Neuronal stem cell (in vitro differentiated cells): Measurements from ENCODE around the gene PPP1R1C.
"Not testable (repeated sequence)": the region's sequence is repeated elsewhere in the genome, so short reads cannot be mapped to it uniquely, and the experiment has no call there.

Experiments used
- DNase-seq: peaks from one replicate; pipeline ENCODE4 v3.0.0-alpha.2; 2013; ENCODE audit warnings: low spot score
- H2AFZ ChIP-seq: one replicate; pipeline ENCODE4 v1.6.1; 2013; ENCODE audit warnings: mild to moderate bottlenecking, low read length, inconsistent platforms
- H2AK5ac ChIP-seq: 2 replicates; pipeline ENCODE4 v1.6.1; 2013; ENCODE audit warnings: low read depth, mild to moderate bottlenecking, inconsistent platforms, low read length, moderate library complexity, mixed read lengths
- H2BK120ac ChIP-seq: 2 replicates; pipeline ENCODE4 v1.6.1; 2013; ENCODE audit warnings: low read depth, mild to moderate bottlenecking, inconsistent platforms, low read length, moderate library complexity, mixed read lengths
- H2BK12ac ChIP-seq: one replicate; pipeline ENCODE4 v1.6.1; 2013; ENCODE audit warnings: low read length, inconsistent platforms
- H2BK15ac ChIP-seq: 2 replicates; pipeline ENCODE4 v1.6.1; 2013; ENCODE audit warnings: mild to moderate bottlenecking, low read length, inconsistent platforms, mixed read lengths
- H2BK5ac ChIP-seq: one replicate; pipeline ENCODE4 v1.6.1; 2013; ENCODE audit warnings: inconsistent platforms, mild to moderate bottlenecking, low read length, moderate library complexity
- H3K14ac ChIP-seq: one replicate; pipeline ENCODE4 v1.6.1; 2013; ENCODE audit warnings: low read length, inconsistent platforms
- H3K18ac ChIP-seq: 2 replicates; pipeline ENCODE4 v1.6.1; 2013; ENCODE audit warnings: low read length, inconsistent platforms
- H3K23ac ChIP-seq: 2 replicates; pipeline ENCODE4 v1.6.1; 2013; ENCODE audit warnings: low read depth, mild to moderate bottlenecking, mixed read lengths, low read length, inconsistent platforms; ENCODE audit not compliant: poor library complexity
- H3K27ac ChIP-seq: replicated peaks from 3 replicates; pipeline ENCODE4 v1.5.1; 2013; ENCODE audit warnings: low read length, inconsistent platforms
- H3K27me3 ChIP-seq, 3 experiments: 2 replicates each; pipeline ENCODE4 v1.6.1; 2013; ENCODE audit warnings: low read length in 3 of 3, mild to moderate bottlenecking in 2 of 3, inconsistent platforms in 1 of 3, low read depth in 1 of 3, mixed read lengths in 1 of 3, moderate library complexity in 1 of 3; ENCODE audit not compliant: control insufficient read depth in 3 of 3, insufficient read depth in 3 of 3
- H3K36me3 ChIP-seq, 2 donors: replicated peaks in 1 of 2; 2 replicates each; pipeline ENCODE4 v1.6.1; 2013; ENCODE audit warnings: low read length in 2 of 2; ENCODE audit not compliant: control insufficient read depth in 2 of 2, insufficient read depth in 2 of 2
- H3K4ac ChIP-seq: 2 replicates; pipeline ENCODE4 v1.6.1; 2013; ENCODE audit warnings: inconsistent platforms, mild to moderate bottlenecking, low read length, moderate library complexity
- H3K4me1 ChIP-seq, 2 donors: 1 replicate in 1 of 2; 2 replicates in 1 of 2; pipeline ENCODE4 v1.6.1; 2013; ENCODE audit warnings: low read length in 2 of 2, low read depth in 1 of 2; ENCODE audit not compliant: control insufficient read depth in 2 of 2, insufficient read depth in 1 of 2
- H3K4me2 ChIP-seq: one replicate; pipeline ENCODE4 v1.6.1; 2013; ENCODE audit warnings: mild to moderate bottlenecking, low read length, inconsistent platforms; ENCODE audit not compliant: insufficient read depth, poor library complexity, severe bottlenecking
- H3K4me3 ChIP-seq, 2 donors: 2 replicates each; pipeline ENCODE4 v1.5.1; 2013; ENCODE audit warnings: low read length in 2 of 2, mild to moderate bottlenecking in 2 of 2, inconsistent platforms in 1 of 2, moderate library complexity in 1 of 2
- H3K79me1 ChIP-seq: one replicate; pipeline ENCODE4 v1.6.1; 2013; ENCODE audit warnings: low read depth, mild to moderate bottlenecking, inconsistent platforms, low read length, moderate library complexity
- H3K9ac ChIP-seq: one replicate; pipeline ENCODE4 v1.6.1; 2013; ENCODE audit warnings: mild to moderate bottlenecking, low read depth, low read length, inconsistent platforms; ENCODE audit not compliant: poor library complexity
- H3K9me3 ChIP-seq, 2 donors: replicated peaks in 1 of 2; 2 replicates each; pipeline versions ENCODE3 to v1.6.1; 2013; ENCODE audit warnings: low read length in 2 of 2, mild to moderate bottlenecking in 2 of 2, inconsistent platforms in 1 of 2, low read depth in 1 of 2, mixed read lengths in 1 of 2, moderate library complexity in 1 of 2; ENCODE audit not compliant: control insufficient read depth in 2 of 2, insufficient read depth in 1 of 2
- H4K8ac ChIP-seq: one replicate; pipeline ENCODE4 v1.6.1; 2013; ENCODE audit warnings: low read depth, mild to moderate bottlenecking, inconsistent platforms, low read length, moderate library complexity
- H4K91ac ChIP-seq: one replicate; pipeline ENCODE4 v1.6.1; 2013; ENCODE audit warnings: low read length, low read depth, mild to moderate bottlenecking, inconsistent platforms; ENCODE audit not compliant: poor library complexity
- WGBS, 2 donors: extraction: QIAGEN DNeasy Blood & Tissue Kit; methylation state at CpG; one replicate each; pipeline ENCODE4 v1.1.7; 2013; ENCODE audit warnings: missing lambda C conversion rate in 2 of 2, mixed read lengths in 1 of 2; ENCODE audit not compliant: insufficient read length in 2 of 2, insufficient replicate concordance in 1 of 2; ENCODE audit errors: extremely low coverage in 2 of 2; 5-methylcytosine and 5-hydroxymethylcytosine counted together

The PPP1R1C gene

DNA sequence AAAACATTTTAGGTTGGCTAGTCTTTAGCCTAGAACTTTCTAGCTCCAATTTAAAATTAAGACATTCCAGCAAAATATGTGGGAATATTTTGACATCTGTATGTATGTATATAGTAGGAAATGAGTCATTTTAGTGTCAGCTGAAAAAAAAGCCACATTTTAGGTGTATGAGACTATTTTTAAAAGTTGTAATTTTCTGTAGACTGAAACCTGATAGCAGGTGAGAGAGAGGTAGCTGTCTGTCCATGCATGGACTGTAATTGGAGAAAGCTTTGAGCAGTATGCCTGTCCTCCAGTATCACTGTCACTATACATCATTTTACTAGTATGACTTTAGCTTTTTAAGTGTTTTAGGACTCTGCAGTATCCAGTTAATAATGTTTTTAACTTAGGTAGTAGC is 26.1 kb upstream of the PPP1R1C start:
- H3K9ac ChIP-seq, result no peak overlapping the region
- no peak overlapping the region for H3K4me2 ChIP-seq

GRCh38 chr2:181961167-181961566 is 24.5 kb upstream of the PPP1R1C start:
- not testable (repeated sequence) for H2BK15ac ChIP-seq, H3K79me1 ChIP-seq, H3K23ac ChIP-seq, H3K18ac ChIP-seq, H2AFZ ChIP-seq, H4K91ac ChIP-seq, H3K9ac ChIP-seq, H2BK120ac ChIP-seq, H3K4me1 ChIP-seq, H3K4me2 ChIP-seq, H3K36me3 ChIP-seq, H4K8ac ChIP-seq, H3K27me3 ChIP-seq, H3K4me3 ChIP-seq, H3K14ac ChIP-seq, DNase-seq, H2AK5ac ChIP-seq, H2BK12ac ChIP-seq, H3K9me3 ChIP-seq, H2BK5ac ChIP-seq, H3K27ac ChIP-seq, H3K4ac ChIP-seq
- no CpG with 5 or more reads among the region's 8 CpGs for WGBS, 2 donors

More for the DNA sequence above, 26.1 kb upstream of the PPP1R1C start:
- H2BK5ac ChIP-seq, result no peak overlapping the region
- H3K18ac ChIP-seq, result no peak overlapping the region
- no peak overlapping the region for H3K23ac ChIP-seq
- no peaks in the 10 kb centered on the region for H3K36me3 ChIP-seq
- no peak overlapping the region for H2AFZ ChIP-seq
- H2BK120ac ChIP-seq, result no peak overlapping the region
- no peak overlapping the region for H3K14ac ChIP-seq
- no peak overlapping the region for H4K8ac ChIP-seq
- H4K91ac ChIP-seq, result no peak overlapping the region
- H2BK12ac ChIP-seq, result no peak overlapping the region
- H3K9me3 ChIP-seq, result no peaks in the 10 kb centered on the region
- H3K4ac ChIP-seq, result no peak overlapping the region
- DNase-seq, result no peak
- H3K27ac ChIP-seq, result no peak overlapping the region
- H3K27me3 ChIP-seq, result no peaks in the 10 kb centered on the region
- no peak overlapping the region for H3K4me3 ChIP-seq
- H2BK15ac ChIP-seq, result no peak overlapping the region
- H2AK5ac ChIP-seq, result no peak overlapping the region
- H3K79me1 ChIP-seq, result no peaks in the 10 kb centered on the region
- no peaks in the 10 kb centered on the region for H3K4me1 ChIP-seq

DNA sequence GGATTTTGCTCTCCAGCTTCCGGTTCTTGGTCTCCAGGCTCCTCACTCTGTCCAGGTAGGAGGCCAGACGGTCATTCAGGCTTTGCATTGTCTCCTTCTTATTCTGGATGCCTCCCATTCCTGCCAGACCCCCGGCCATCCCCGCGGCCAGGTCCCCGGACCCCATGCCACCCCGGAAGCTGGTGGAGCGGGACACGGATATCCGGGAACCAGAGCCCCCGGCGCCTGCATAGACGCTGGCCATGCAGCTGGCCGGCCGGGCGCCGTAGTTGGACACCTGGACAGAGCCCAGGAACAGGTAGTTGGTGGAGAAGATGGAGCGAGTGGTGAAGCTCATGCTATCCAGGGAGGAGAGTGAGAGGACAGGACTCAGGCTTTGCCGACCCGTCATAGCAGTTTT is 23.5 kb upstream of the PPP1R1C start:
- H2BK120ac ChIP-seq, result no peak overlapping the region
- H3K4me1 ChIP-seq, result no peaks in the 10 kb centered on the region
- H3K27me3 ChIP-seq, result no peaks in the 10 kb centered on the region
- H3K4me3 ChIP-seq, result no peak overlapping the region
- H3K4ac ChIP-seq, result no peak overlapping the region
- no peaks in the 10 kb centered on the region for H3K9me3 ChIP-seq
- H3K79me1 ChIP-seq, result no peaks in the 10 kb centered on the region
- H3K4me2 ChIP-seq, result no peak overlapping the region
- no peak overlapping the region for H4K8ac ChIP-seq
- DNase-seq, result no peak
- no peak overlapping the region for H3K9ac ChIP-seq
- no peak overlapping the region for H2BK12ac ChIP-seq
- H4K91ac ChIP-seq, result no peak overlapping the region
- no peak overlapping the region for H3K18ac ChIP-seq
- no peak overlapping the region for H2BK15ac ChIP-seq
- no peak overlapping the region for H3K23ac ChIP-seq
- H2AK5ac ChIP-seq, result no peak overlapping the region
- H2BK5ac ChIP-seq, result no peak overlapping the region
- no peaks in the 10 kb centered on the region for H3K36me3 ChIP-seq
- H2AFZ ChIP-seq, result no peak overlapping the region
- no peak overlapping the region for H3K27ac ChIP-seq
- no peak overlapping the region for H3K14ac ChIP-seq
- WGBS, 2 donors, result no CpG with 5 or more reads among the region's 20 CpGs

DNA sequence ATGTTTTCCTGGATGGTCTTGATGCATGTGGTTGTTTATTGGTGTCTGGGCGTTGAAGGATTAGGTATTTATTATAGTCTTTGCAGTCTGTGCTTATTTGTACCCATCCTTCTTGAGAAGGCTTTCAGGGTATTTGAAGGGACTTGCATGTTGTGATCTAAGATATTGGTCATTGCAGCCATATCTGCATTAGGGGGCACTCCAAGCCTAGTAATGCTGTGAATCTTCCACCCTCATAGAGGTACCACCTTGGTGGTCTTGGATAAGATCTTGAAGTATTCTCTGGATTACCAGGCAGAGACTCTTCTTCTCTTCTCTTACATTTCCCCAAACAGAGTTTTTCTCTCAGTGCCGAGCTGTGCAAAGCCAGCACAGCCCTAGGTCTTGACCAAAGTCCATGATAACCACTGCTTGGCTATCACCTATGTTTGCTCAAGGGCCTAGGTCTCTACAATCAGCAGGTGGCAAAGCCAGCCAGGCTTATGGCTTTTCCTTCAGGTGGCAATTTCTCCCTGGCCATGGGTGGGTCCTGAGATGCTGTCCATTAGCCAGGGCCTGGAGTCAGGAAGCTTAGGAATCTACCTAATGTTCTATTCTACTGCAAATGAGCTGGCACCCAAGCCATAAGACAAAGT is 15.4 kb upstream of the PPP1R1C start:
- Histone ChIP-seq H3K36me3 (no peaks in the 10 kb centered on the region), H2BK15ac (no peak overlapping the region), H3K9ac (no peak overlapping the region), H2BK120ac (no peak overlapping the region), H3K27me3 (no peaks in the 10 kb centered on the region), H3K9me3 (no peaks in the 10 kb centered on the region), H2AFZ (no peak overlapping the region), H3K4ac (no peak overlapping the region), H2BK5ac (no peak overlapping the region), H3K27ac (no peak overlapping the region), H4K91ac (no peak overlapping the region), H3K4me1 (no peaks in the 10 kb centered on the region), H3K4me2 (no peak overlapping the region), H2AK5ac (no peak overlapping the region), H3K18ac (no peak overlapping the region), H3K23ac (no peak overlapping the region), H3K4me3 (no peak overlapping the region), H2BK12ac (no peak overlapping the region), H3K14ac (no peak overlapping the region), H4K8ac (no peak overlapping the region), H3K79me1 (no peaks in the 10 kb centered on the region)
- no peak for DNase-seq
- no CpG with 5 or more reads among the region's 2 CpGs for WGBS, 2 donors
